GM23338 (cell line): Measurements from ENCODE around the gene DRD2. TPM values are rescaled to one million over a fixed set of nuclear protein-coding genes. Genes with fewer than 3 reads are reported as not detected.
A peak's percentile ranks its signal among the peaks of the same experiment; 100 is the strongest.

Source experiments
- ATAC-seq: fragments of 200-7000 bp; cut with Tn5 transposase; 3 replicates; pipeline ENCODE4 v1.9.1; 2020
- DNase-seq: peaks from one replicate; pipeline ENCODE4 v3.0.0-alpha.2; 2015; ENCODE audit warnings: low spot score
- H2AFZ ChIP-seq: fragments of 200-600 bp; sonication (generic); 2 replicates; pipeline ENCODE4 v1.8.0; 2016; ENCODE audit warnings: antibody characterized with exemption, mild to moderate bottlenecking, moderate library complexity
- H3F3A ChIP-seq: fragments of 200-600 bp; sonication (generic); replicated peaks from 2 replicates; pipeline ENCODE4 v1.8.0; 2017; ENCODE audit warnings: antibody characterized with exemption, mixed run types, low read depth
- H3K27ac ChIP-seq: fragments of 200-600 bp; sonication (generic); 2 replicates; pipeline ENCODE4 v1.6.1; 2016; ENCODE audit warnings: low read depth
- H3K27me3 ChIP-seq: fragments of 200-600 bp; sonication (generic); 2 replicates; pipeline ENCODE4 v1.8.0; 2016; ENCODE audit warnings: mild to moderate bottlenecking, mixed run types, moderate library complexity; ENCODE audit not compliant: insufficient read depth
- H3K36me3 ChIP-seq: fragments of 200-600 bp; sonication (generic); 2 replicates; pipeline ENCODE4 v1.8.0; 2016; ENCODE audit warnings: mild to moderate bottlenecking; ENCODE audit not compliant: insufficient read depth
- H3K4me1 ChIP-seq: fragments of 200-600 bp; sonication (generic); 2 replicates; pipeline ENCODE4 v1.8.0; 2016; ENCODE audit warnings: mild to moderate bottlenecking, moderate library complexity; ENCODE audit not compliant: insufficient read depth
- H3K4me2 ChIP-seq: fragments of 200-600 bp; sonication (generic); 2 replicates; pipeline ENCODE4 v1.7.1; 2017; ENCODE audit warnings: mixed run types
- H3K4me3 ChIP-seq: fragments of 200-600 bp; sonication (generic); 2 replicates; pipeline ENCODE4 v1.6.1; 2016; ENCODE audit warnings: mixed run types
- H3K79me2 ChIP-seq: fragments of 200-600 bp; sonication (generic); replicated peaks from 2 replicates; pipeline ENCODE4 v1.8.0; 2017; ENCODE audit warnings: mild to moderate bottlenecking; ENCODE audit not compliant: insufficient read depth
- H3K9me2 ChIP-seq: fragments of 200-600 bp; sonication (generic); 2 replicates; pipeline ENCODE4 v1.8.0; 2017; ENCODE audit not compliant: insufficient read depth
- H4K20me1 ChIP-seq: fragments of 200-600 bp; sonication (generic); replicated peaks from 2 replicates; pipeline ENCODE4 v1.8.0; 2017; ENCODE audit warnings: mild to moderate bottlenecking; ENCODE audit not compliant: insufficient read depth
- H3K27ac Mint-ChIP-seq: 2 replicates; pipeline ENCODE4 v1.8.0; 2020; ENCODE audit warnings: inconsistent platforms, mild to moderate bottlenecking, moderate library complexity, mixed read lengths
- H3K27me3 Mint-ChIP-seq: 3 replicates; pipeline ENCODE4 v1.8.0; 2022; ENCODE audit warnings: low read depth, mild to moderate bottlenecking, moderate library complexity, mixed read lengths, inconsistent platforms; ENCODE audit not compliant: insufficient read depth, poor library complexity
- H3K36me3 Mint-ChIP-seq: 3 replicates; pipeline ENCODE4 v1.8.0; 2021; ENCODE audit warnings: low read depth, mild to moderate bottlenecking, inconsistent platforms, moderate library complexity, mixed read lengths
- H3K4me1 Mint-ChIP-seq: 3 replicates; pipeline ENCODE4 v1.8.0; 2020; ENCODE audit warnings: mild to moderate bottlenecking, inconsistent platforms, mixed read lengths
- H3K4me3 Mint-ChIP-seq: 3 replicates; pipeline ENCODE4 v1.8.0; 2021; ENCODE audit warnings: moderate library complexity, mild to moderate bottlenecking, inconsistent platforms, mixed read lengths
- H3K9me3 Mint-ChIP-seq: 3 replicates; pipeline ENCODE4 v1.8.0; 2020; ENCODE audit warnings: moderate library complexity, mild to moderate bottlenecking, inconsistent platforms, mixed read lengths
- CREB1 ChIP-seq: fragments of 250-450 bp; sonication (Bioruptor Pico); IDR thresholded peaks from 2 replicates; pipeline ENCODE4 v1.5.0; 2020; ENCODE audit warnings: low read depth, mild to moderate bottlenecking, moderate library complexity
- EZH2 ChIP-seq: fragments of 200-600 bp; sonication (generic); IDR thresholded peaks from one replicate; pipeline ENCODE4 v1.8.0; 2017; ENCODE audit warnings: antibody characterized with exemption, mild to moderate bottlenecking, low read depth; ENCODE audit not compliant: unreplicated experiment
- EZH2phosphoT487 ChIP-seq: fragments of 200-600 bp; sonication (generic); IDR thresholded peaks from one replicate; pipeline ENCODE4 v1.8.1; 2018; ENCODE audit warnings: antibody characterized with exemption; ENCODE audit not compliant: unreplicated experiment
- JUNB ChIP-seq: IDR thresholded peaks from one replicate; pipeline ENCODE4 v1.6.1; 2016; ENCODE audit warnings: antibody characterized with exemption; ENCODE audit not compliant: unreplicated experiment
- STAT1 ChIP-seq: IDR thresholded peaks from one replicate; pipeline ENCODE4 v1.6.1; 2016; ENCODE audit warnings: antibody characterized with exemption; ENCODE audit not compliant: unreplicated experiment
- ZNF331 ChIP-seq: fragments of 250-450 bp; sonication (Bioruptor Pico); IDR thresholded peaks from 2 replicates; pipeline ENCODE4 v1.5.0; 2020; ENCODE audit warnings: low read depth, mild to moderate bottlenecking, moderate library complexity
- polyA plus RNA-seq: library from polyadenylated mRNA; unstranded; fragments of >200 nt; fragmentation: Nextera tagmentation; extraction: Ambion mirVana; gene quantifications from 2 replicates; pipeline ENCODE4 v1.2.1, GENCODE V29; 2016
- total RNA-seq: library from RNA; depleted of rRNA; stranded (reverse); fragments of >200 nt; shearing (Covaris generic); gene quantifications from 2 replicates; pipeline ENCODE4 v1.2.3, GENCODE V29; 2014
- TF ChIP-seq, protein P1 (sequence below): IDR thresholded peaks from 2 replicates; pipeline ENCODE4 v1.6.1; 2016; ENCODE audit warnings: antibody characterized with exemption
- TF ChIP-seq, protein P2 (sequence below): IDR thresholded peaks from one replicate; pipeline ENCODE4 v1.6.1; 2018; ENCODE audit warnings: antibody characterized with exemption; ENCODE audit not compliant: unreplicated experiment

Gene DRD2
- total and polyA plus RNA-seq, 2 experiments from 2014 or later, result 0.21 to 0.66 TPM

DNA sequence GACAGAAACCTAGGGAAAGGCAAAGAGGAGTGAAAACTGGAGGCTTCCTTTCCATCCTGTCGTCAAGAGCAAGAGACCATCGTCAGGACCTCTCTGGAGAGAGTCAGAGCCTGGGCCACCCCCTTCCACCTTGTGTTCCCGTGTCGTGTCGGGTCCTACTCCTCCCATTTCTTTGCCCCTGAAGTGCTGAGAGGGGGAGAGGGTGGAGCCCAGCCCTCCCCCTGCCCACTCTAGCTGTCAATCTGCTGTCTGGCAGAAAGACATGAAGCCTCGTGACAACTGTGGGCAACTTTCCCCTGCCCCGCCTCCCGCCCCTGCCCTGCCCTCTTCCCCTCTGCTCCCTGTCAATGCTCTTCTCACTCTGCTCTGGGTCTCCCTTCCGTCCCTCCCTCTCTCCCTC lies 67.0 kb downstream of the DRD2 start (continued):
- TF ChIP-seq EZH2phosphoT487, result no peak
- TF ChIP-seq, protein P1, sequence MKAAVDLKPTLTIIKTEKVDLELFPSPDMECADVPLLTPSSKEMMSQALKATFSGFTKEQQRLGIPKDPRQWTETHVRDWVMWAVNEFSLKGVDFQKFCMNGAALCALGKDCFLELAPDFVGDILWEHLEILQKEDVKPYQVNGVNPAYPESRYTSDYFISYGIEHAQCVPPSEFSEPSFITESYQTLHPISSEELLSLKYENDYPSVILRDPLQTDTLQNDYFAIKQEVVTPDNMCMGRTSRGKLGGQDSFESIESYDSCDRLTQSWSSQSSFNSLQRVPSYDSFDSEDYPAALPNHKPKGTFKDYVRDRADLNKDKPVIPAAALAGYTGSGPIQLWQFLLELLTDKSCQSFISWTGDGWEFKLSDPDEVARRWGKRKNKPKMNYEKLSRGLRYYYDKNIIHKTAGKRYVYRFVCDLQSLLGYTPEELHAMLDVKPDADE, result no peak
- TF ChIP-seq CREB1, result no peak
- TF ChIP-seq JUNB, result no peak
- no peak for TF ChIP-seq STAT1
- TF ChIP-seq, protein P2, sequence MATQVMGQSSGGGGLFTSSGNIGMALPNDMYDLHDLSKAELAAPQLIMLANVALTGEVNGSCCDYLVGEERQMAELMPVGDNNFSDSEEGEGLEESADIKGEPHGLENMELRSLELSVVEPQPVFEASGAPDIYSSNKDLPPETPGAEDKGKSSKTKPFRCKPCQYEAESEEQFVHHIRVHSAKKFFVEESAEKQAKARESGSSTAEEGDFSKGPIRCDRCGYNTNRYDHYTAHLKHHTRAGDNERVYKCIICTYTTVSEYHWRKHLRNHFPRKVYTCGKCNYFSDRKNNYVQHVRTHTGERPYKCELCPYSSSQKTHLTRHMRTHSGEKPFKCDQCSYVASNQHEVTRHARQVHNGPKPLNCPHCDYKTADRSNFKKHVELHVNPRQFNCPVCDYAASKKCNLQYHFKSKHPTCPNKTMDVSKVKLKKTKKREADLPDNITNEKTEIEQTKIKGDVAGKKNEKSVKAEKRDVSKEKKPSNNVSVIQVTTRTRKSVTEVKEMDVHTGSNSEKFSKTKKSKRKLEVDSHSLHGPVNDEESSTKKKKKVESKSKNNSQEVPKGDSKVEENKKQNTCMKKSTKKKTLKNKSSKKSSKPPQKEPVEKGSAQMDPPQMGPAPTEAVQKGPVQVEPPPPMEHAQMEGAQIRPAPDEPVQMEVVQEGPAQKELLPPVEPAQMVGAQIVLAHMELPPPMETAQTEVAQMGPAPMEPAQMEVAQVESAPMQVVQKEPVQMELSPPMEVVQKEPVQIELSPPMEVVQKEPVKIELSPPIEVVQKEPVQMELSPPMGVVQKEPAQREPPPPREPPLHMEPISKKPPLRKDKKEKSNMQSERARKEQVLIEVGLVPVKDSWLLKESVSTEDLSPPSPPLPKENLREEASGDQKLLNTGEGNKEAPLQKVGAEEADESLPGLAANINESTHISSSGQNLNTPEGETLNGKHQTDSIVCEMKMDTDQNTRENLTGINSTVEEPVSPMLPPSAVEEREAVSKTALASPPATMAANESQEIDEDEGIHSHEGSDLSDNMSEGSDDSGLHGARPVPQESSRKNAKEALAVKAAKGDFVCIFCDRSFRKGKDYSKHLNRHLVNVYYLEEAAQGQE, result no peak
- no peak for TF ChIP-seq EZH2

DNA sequence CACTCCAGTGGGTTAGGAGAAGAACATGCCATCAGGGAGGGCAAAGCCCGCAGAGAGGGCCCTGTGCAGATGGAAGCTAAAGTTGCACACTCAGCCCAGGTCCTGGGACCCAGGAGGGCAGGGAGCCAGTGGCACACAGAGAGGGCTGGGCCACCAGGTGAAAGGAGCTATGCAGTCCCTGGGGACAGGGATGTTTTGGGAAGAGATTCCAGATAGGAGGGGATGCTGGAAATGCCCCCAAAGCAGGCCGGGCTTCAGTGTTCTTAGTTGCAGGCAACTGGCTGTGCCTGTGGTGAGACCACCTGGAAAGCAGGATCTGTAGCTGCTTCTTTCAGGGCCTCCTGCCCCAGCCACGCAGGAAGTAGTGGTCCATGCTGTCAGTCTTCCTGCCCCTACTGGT lies 68.0 kb downstream of the DRD2 start:
- H3K79me2 ChIP-seq, result no peaks in the 10 kb centered on the region
- H3K27ac ChIP-seq, result no peak overlapping the region
- no peak overlapping the region for H3K4me2 ChIP-seq
- Mint-ChIP-seq H3K9me3 (no peaks in the 10 kb centered on the region), H3K4me1 (peaks cover 8% of the 10 kb centered on the region), H3K27ac (0 out of 2 replicates have a peak overlapping the region, but pooled peaks have one; percentile 23), H3K27me3 (peaks cover 7% of the 10 kb centered on the region), H3K4me3 (no peak overlapping the region), H3K36me3 (no peaks in the 10 kb centered on the region; the same call in 2 of the 3 replicates)
- no peaks in the 10 kb centered on the region for H3K36me3 ChIP-seq
- DNase-seq (no peak), ATAC-seq (no peak)
- no peaks in the 10 kb centered on the region for H3K27me3 ChIP-seq
- no peak overlapping the region for H3K4me3 ChIP-seq
- H4K20me1 ChIP-seq, result no peaks in the 10 kb centered on the region
- TF ChIP-seq, protein P1, result no peak
- TF ChIP-seq JUNB, result no peak
- no peak for TF ChIP-seq ZNF331 (CRISPR knock-in tag)
- H3F3A ChIP-seq, result no peaks in the 10 kb centered on the region
- no peaks in the 10 kb centered on the region for H3K9me2 ChIP-seq
- no peaks in the 10 kb centered on the region for H3K4me1 ChIP-seq
- H2AFZ ChIP-seq, result no peak overlapping the region
